AG04450 (cell line): ENCODE data around the gene AURKA. TPM values are rescaled to one million over a fixed set of nuclear protein-coding genes. Genes with fewer than 3 reads are reported as not detected.

ENCODE experiments used
- CTCF ChIA-PET: fragments of 300-600, 350-600 bp; formaldehyde crosslinking; extraction: SDS; loops from one replicate; lab custom pipeline; 2022; ENCODE audit warnings: antibody characterized with exemption, inconsistent platforms; lab: Charles Lee
- POLR2A ChIA-PET: fragments of 350-600 bp; formaldehyde crosslinking; extraction: SDS; loops from one replicate; lab custom pipeline; 2021; ENCODE audit warnings: antibody characterized with exemption, inconsistent platforms; lab: Yijun Ruan, JAX
- DNase-seq: peaks from one replicate; pipeline ENCODE4 v3.0.0-alpha.2; 2011; ENCODE audit warnings: low read depth, low spot score
- H3K27ac ChIP-seq: one replicate; pipeline ENCODE4 v1.5.1; 2012; ENCODE audit warnings: low read depth, low read length, control low read depth
- H3K27me3 ChIP-seq: one replicate; pipeline ENCODE4 v1.6.0; 2012; ENCODE audit warnings: low read length; ENCODE audit not compliant: control insufficient read depth, insufficient read depth
- H3K4me3 ChIP-seq: 2 replicates; pipeline ENCODE4 v1.5.1; 2011; ENCODE audit warnings: mild to moderate bottlenecking, low read depth, low read length, control low read depth
- H3K9me3 ChIP-seq: 2 replicates; pipeline ENCODE4 v1.5.1; 2012; ENCODE audit warnings: low read length; ENCODE audit not compliant: control insufficient read depth, insufficient read depth
- CTCF ChIP-seq: IDR thresholded peaks from 2 replicates; pipeline ENCODE4 v1.5.1; 2011; ENCODE audit warnings: low read depth, low read length, control low read depth, inconsistent platforms
- polyA plus RNA-seq: library from polyadenylated mRNA; depleted of rRNA; stranded (reverse); fragments of >200 nt; gene quantifications from 2 replicates; pipeline ENCODE4 v1.2.3, GENCODE V29; 2011

The AURKA gene
- polyA plus RNA-seq, 1 experiment = 31.0 TPM

GRCh38 chr20:56371977-56372376 lies 20.0 kb downstream of the AURKA start:
- CTCF ChIA-PET = interaction anchor here (0.9 kb wide), 1 partner anchor 1011 kb away, joined by 3 read pairs; no protein-coding TSS in a partner anchor
- POLR2A ChIA-PET = no interaction called here
- TF ChIP-seq CTCF = no peak
- Histone ChIP-seq H3K27ac (no peak overlapping the region), H3K27me3 (no peaks in the 10 kb centered on the region), H3K9me3 (no peaks in the 10 kb centered on the region), H3K4me3 (no peak overlapping the region)
- no peak for DNase-seq

DNA sequence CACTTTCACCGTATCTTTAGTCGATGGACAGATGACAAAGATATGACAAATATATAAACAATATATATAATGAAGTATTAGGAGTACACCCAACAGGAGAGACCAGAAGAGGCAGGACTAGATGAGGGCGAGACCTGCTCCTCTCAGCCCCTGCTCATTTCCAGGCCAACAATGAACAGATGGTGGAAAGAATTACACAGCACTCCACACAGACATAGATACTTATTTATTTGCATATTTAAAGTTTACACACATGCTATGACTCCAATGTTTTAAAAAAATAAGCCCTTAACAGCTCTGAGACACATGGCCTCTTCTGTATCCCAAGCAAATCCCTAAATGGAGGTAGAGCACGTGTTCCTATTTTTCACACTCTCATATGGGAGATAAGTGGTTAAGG lies 22.8 kb downstream of the AURKA start:
- Histone ChIP-seq H3K9me3 (no peaks in the 10 kb centered on the region), H3K27ac (peak overlapping the region; percentile 21), H3K27me3 (no peaks in the 10 kb centered on the region), H3K4me3 (no peak overlapping the region)
- POLR2A ChIA-PET = no interaction called here
- CTCF ChIA-PET = interaction anchor here (0.9 kb wide), 1 partner anchor 26 kb away, joined by 4 read pairs; no protein-coding TSS in a partner anchor
- no peak for TF ChIP-seq CTCF
- DNase-seq = no peak

- TF ChIP-seq CTCF = no peak
- Histone ChIP-seq H3K27ac (no peak overlapping the region), H3K4me3 (no peak overlapping the region), H3K27me3 (no peaks in the 10 kb centered on the region), H3K9me3 (no peaks in the 10 kb centered on the region)
- ChIA-PET CTCF (interaction anchor here (0.9 kb wide), 1 partner anchor 25 kb away, joined by 4 read pairs; no protein-coding TSS in a partner anchor), POLR2A (no interaction called here)
- no peak for DNase-seq
Measured at GRCh38 chr20:56368351-56369134, 23.5 kb downstream of the AURKA start.

GRCh38 chr20:56363491-56363890 lies 28.5 kb downstream of the AURKA start:
- TF ChIP-seq CTCF = no peak
- Histone ChIP-seq H3K27me3 (no peaks in the 10 kb centered on the region), H3K9me3 (no peaks in the 10 kb centered on the region; the same call in 1 of the 2 replicates), H3K27ac (no peak overlapping the region), H3K4me3 (no peak overlapping the region)
- DNase-seq = no peak
- CTCF ChIA-PET = no interaction called here
- POLR2A ChIA-PET = no interaction called here

- no peaks in the 10 kb centered on the region for H3K27me3 ChIP-seq
- CTCF ChIA-PET = no interaction called here
- H3K9me3 ChIP-seq = no peaks in the 10 kb centered on the region; the same call in 1 of the 2 replicates
- DNase-seq = no peak
- POLR2A ChIA-PET = no interaction called here
- H3K4me3 ChIP-seq = no peak overlapping the region
- no peak for TF ChIP-seq CTCF
- H3K27ac ChIP-seq = no peak overlapping the region
Measured at GRCh38 chr20:56362833-56363413, 29.1 kb downstream of the AURKA start.
